Progenitor cell of endocrine pancreas (in vitro differentiated cells): Measurements from ENCODE around the gene TWIST2. TPM values are rescaled to one million over a fixed set of nuclear protein-coding genes. Genes with fewer than 3 reads are reported as not detected.
A peak's percentile ranks its signal among the peaks of the same experiment; 100 is the strongest.

Experiments
- DNase-seq: peaks from one replicate; pipeline ENCODE4 v3.0.0; 2021; ENCODE audit warnings: low spot score; ENCODE audit not compliant: unreplicated experiment
- H3K27ac Mint-ChIP-seq: 2 replicates; pipeline ENCODE4 v1.8.0; 2021; ENCODE audit warnings: mild to moderate bottlenecking, moderate library complexity, mixed read lengths
- H3K27me3 Mint-ChIP-seq: 2 replicates; pipeline ENCODE4 v1.8.0; 2021; ENCODE audit warnings: mixed read lengths
- H3K36me3 Mint-ChIP-seq: 2 replicates; pipeline ENCODE4 v1.8.0; 2022; ENCODE audit warnings: mixed read lengths; ENCODE audit not compliant: insufficient read depth
- H3K4me1 Mint-ChIP-seq: 2 replicates; pipeline ENCODE4 v1.8.0; 2021; ENCODE audit warnings: low read depth, mixed read lengths
- H3K4me3 Mint-ChIP-seq: 2 replicates; pipeline ENCODE4 v1.8.0; 2021; ENCODE audit warnings: low read depth, mild to moderate bottlenecking, moderate library complexity, mixed read lengths
- H3K9me3 Mint-ChIP-seq: 2 replicates; pipeline ENCODE4 v1.8.0; 2021; ENCODE audit warnings: low read depth, mixed read lengths
- total RNA-seq: library from RNA; stranded (reverse); gene quantifications from 2 replicates; pipeline ENCODE4 v1.2.1, GENCODE V29; 2021
- TF ChIP-seq, protein P1 (sequence below): fragments of 200-600 bp; sonication (generic); IDR thresholded peaks from one replicate; pipeline ENCODE4 v1.5.0; 2021; ENCODE audit warnings: antibody characterized with exemption, mild to moderate bottlenecking; ENCODE audit not compliant: unreplicated experiment

TWIST2 gene
- total RNA-seq, 1 donor from 2014 or later: not detected

DNA sequence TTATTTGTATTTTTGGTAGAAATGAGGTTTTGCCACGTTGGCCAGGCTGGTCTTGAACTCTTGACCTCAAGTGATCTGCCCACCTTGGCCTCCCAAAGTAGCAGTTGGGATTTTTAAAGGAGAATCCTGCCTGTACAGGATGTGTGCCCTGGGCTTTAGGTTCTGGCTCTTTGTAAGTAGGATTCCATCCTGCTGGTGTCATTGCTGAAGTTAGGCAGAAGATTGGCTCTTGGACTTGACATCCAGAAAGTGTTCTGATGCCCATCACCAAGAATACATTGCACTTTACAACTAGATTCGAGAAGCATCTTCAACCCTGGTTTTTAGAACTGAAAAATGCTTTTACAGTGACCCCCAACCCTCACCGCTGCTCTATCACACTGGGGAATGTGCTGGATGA lies 4.4 kb upstream of the TWIST2 start:
- peaks cover 68% of the 10 kb centered on the region for H3K27me3 Mint-ChIP-seq

DNA sequence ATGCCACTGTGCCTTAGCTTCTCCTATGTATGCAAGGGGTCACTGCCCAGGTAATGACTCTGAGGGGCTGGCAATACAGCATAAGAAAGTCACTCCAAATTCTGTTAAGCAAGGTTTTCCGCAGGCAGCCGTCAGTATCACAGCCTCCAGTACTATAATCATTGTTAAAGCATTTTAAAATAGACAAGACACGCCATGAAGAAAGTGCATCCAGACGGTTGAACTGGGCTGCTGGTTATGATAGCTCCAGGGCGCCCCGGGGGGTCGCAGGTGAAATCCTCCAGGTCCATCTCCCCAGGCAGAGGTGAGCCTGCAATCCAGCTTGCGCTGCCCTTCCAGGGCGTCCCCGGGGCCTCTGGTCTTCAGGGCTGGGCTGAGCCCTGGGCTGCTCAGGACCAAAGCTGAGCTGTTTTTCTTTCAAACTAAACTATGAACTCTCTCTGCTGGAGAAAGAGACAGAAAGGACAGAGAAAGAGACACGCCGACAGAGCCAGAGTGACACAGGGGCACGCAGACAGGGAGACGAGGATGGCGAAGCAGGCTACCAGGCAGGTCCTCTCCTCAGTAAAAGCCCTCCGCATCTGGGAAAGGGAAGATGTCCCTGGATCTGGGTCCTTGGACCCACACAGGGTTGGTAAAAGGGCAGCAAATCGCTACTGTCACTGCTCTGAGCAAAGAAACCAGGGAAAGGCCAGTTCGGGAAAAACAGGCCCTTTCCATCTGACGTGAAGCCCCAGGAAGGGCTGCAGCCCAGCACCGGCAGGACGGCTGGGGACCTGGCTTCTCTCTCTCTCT lies 2.1 kb upstream of the TWIST2 start:
- no peaks in the 10 kb centered on the region for H3K36me3 Mint-ChIP-seq
- H3K27ac Mint-ChIP-seq: no peak overlapping the region
- peaks cover 6% of the 10 kb centered on the region for H3K4me1 Mint-ChIP-seq
- peaks cover 64% of the 10 kb centered on the region for H3K27me3 Mint-ChIP-seq
- no peak for DNase-seq
- no peaks in the 10 kb centered on the region for H3K9me3 Mint-ChIP-seq
- H3K4me3 Mint-ChIP-seq: no peak overlapping the region
- TF ChIP-seq, protein P1, sequence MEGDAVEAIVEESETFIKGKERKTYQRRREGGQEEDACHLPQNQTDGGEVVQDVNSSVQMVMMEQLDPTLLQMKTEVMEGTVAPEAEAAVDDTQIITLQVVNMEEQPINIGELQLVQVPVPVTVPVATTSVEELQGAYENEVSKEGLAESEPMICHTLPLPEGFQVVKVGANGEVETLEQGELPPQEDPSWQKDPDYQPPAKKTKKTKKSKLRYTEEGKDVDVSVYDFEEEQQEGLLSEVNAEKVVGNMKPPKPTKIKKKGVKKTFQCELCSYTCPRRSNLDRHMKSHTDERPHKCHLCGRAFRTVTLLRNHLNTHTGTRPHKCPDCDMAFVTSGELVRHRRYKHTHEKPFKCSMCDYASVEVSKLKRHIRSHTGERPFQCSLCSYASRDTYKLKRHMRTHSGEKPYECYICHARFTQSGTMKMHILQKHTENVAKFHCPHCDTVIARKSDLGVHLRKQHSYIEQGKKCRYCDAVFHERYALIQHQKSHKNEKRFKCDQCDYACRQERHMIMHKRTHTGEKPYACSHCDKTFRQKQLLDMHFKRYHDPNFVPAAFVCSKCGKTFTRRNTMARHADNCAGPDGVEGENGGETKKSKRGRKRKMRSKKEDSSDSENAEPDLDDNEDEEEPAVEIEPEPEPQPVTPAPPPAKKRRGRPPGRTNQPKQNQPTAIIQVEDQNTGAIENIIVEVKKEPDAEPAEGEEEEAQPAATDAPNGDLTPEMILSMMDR: no peak

More for the DNA sequence above, 4.4 kb upstream of the TWIST2 start:
- no peak overlapping the region for H3K4me3 Mint-ChIP-seq
- no peak overlapping the region for H3K27ac Mint-ChIP-seq
- no peak for DNase-seq
- no peaks in the 10 kb centered on the region for H3K9me3 Mint-ChIP-seq
- TF ChIP-seq, protein P1: no peak
- H3K36me3 Mint-ChIP-seq: no peaks in the 10 kb centered on the region
- peaks cover 6% of the 10 kb centered on the region for H3K4me1 Mint-ChIP-seq

DNA sequence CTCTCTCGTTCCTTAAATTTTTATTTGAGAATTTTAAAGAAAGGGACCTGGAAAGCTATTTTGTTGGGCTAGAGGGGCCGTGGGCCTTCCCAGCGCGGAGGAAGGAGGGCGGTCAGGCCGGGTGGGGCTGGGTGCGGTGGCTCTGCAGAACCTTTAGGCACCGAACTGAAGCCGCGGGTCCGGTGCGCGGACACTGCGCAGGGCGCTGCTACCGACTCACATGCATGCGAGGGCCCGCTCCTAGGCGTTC lies 1.6 kb upstream of the TWIST2 start:
- H3K27me3 Mint-ChIP-seq: peaks cover 69% of the 10 kb centered on the region
- H3K4me3 Mint-ChIP-seq: no peak overlapping the region
- no peaks in the 10 kb centered on the region for H3K9me3 Mint-ChIP-seq
- peaks cover 6% of the 10 kb centered on the region for H3K4me1 Mint-ChIP-seq
- DNase-seq: no peak
- TF ChIP-seq, protein P1: no peak
- no peak overlapping the region for H3K27ac Mint-ChIP-seq
- no peaks in the 10 kb centered on the region for H3K36me3 Mint-ChIP-seq

DNA sequence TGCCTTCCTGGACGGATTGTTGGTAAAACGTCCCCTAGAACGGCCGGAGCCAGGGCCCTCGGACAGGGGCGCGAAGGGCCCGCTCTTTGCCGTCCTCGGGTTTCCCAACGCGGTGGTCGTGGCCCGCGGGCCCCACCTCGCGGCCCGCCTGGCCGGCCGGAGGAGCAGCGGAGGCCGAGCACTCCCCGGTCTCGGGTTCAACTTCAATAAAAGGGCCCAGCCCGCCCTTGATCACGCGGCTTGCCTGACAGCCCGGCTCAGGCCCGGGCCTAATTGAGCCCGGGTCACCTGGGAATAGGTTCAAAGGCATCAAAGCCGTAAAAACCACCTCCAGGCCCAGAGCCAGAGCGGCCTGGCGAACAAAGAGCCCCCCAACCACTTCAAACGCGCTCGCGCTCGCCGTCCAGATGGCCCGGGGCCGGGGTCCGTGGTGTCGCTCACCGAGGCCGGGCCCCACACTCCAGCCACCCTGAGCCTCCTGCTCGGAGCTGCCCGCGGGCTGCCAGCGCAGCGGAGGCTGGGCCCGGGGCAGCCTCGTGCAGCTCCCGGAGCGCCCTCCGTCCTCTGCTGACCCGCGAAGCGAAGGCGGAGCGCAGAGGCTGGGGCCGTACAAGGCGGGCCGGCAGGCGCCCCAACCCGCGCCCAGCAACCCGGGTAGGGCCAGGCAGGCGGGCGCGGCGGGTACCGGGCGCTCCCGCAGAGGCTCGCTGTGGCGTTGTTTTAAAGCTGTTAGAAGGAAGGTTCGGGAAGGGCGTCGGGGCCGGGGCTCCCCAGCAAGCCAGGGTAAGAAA lies 1.1 kb upstream of the TWIST2 start:
- Mint-ChIP-seq H3K27me3 (peaks cover 72% of the 10 kb centered on the region), H3K27ac (no peak overlapping the region), H3K36me3 (no peaks in the 10 kb centered on the region), H3K4me1 (peaks cover 6% of the 10 kb centered on the region), H3K4me3 (no peak overlapping the region), H3K9me3 (no peaks in the 10 kb centered on the region)
- DNase-seq: no peak
- TF ChIP-seq, protein P1: peak; percentile 12

DNA sequence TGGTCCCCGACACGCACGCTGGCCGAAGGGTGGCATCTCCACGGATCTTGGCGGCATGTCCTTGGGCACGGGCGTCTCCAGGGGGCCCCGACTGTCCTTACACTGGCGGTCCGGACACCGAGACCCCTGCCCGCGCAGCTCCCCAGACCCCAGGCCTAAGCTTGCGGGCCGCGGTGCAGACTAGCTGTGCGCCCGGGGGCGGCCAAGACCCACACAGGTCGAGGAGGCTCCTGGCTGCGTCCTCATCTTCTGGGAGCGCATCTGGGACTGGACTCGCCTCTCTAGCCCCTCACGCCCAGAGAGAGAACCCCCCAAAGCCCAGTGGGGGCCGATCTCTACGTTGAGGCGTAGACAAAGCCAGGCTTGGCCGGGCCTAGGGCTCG lies 475 bp upstream of the TWIST2 start:
- Mint-ChIP-seq H3K27me3 (peaks cover 75% of the 10 kb centered on the region), H3K4me1 (peaks cover 6% of the 10 kb centered on the region), H3K4me3 (no peak overlapping the region), H3K36me3 (no peaks in the 10 kb centered on the region), H3K27ac (no peak overlapping the region), H3K9me3 (no peaks in the 10 kb centered on the region)
- DNase-seq: no peak
- TF ChIP-seq, protein P1: no peak
